Glomerular endothelial cell (primary cell): Measurements from ENCODE around the gene OSGEP. TPM values are rescaled to one million over a fixed set of nuclear protein-coding genes. Genes with fewer than 3 reads are reported as not detected.

Experiments used
- DNase-seq: peaks from one replicate; pipeline ENCODE4 v3.0.0-alpha.2; 2011; ENCODE audit warnings: low read depth, low spot score; ENCODE audit errors: extremely low read depth
- total RNA-seq: library from RNA; depleted of rRNA; stranded (reverse); fragments of >200 nt; gene quantifications from 2 replicates; pipeline ENCODE4 v1.2.3, GENCODE V29; 2015

The OSGEP gene
- total RNA-seq, 1 donor from 2014 or later, result 56.8 TPM

DNA sequence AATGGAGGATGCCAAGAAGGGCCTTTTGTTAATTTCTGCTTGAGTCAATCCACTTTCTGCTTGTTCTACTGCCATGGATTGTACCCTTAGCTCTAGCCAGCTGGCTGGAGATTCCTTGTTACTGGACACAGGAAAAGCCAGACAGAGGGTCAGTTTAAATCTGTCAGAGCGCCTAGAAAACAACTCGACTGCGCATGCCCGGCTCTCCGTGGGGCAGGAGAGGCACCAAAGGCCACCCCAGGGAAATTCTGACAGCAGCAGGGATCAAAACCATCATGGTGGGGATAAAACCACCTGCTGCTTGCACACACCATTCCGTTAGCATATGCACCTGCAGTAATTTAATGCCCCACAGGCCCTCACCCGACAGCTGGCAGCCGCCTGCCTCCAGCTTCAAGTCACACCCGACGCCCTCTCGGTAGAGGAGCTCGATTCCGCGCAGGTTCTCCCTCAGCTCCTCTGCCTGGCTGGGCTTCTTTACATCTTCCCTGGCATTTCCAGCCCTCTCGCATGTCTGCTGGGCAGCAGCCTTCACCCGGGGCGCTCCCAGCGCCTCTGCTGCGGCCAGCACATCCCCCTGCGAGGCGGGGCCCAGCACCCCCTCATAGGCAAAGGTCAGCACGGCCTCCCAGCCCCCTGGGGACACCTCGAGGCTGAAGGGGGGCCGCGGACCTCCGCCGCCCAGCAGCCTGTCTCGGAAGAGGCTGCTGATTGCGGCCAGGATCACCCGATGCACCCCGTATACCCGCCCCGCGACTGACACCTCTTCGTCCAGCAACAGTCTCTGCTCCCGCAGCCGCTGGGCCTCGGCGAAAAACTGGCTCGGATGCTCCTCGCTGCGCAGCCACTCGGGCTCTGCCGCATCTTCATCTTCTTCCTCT, 19.7 kb downstream of the OSGEP start:
- no peak for DNase-seq

DNA sequence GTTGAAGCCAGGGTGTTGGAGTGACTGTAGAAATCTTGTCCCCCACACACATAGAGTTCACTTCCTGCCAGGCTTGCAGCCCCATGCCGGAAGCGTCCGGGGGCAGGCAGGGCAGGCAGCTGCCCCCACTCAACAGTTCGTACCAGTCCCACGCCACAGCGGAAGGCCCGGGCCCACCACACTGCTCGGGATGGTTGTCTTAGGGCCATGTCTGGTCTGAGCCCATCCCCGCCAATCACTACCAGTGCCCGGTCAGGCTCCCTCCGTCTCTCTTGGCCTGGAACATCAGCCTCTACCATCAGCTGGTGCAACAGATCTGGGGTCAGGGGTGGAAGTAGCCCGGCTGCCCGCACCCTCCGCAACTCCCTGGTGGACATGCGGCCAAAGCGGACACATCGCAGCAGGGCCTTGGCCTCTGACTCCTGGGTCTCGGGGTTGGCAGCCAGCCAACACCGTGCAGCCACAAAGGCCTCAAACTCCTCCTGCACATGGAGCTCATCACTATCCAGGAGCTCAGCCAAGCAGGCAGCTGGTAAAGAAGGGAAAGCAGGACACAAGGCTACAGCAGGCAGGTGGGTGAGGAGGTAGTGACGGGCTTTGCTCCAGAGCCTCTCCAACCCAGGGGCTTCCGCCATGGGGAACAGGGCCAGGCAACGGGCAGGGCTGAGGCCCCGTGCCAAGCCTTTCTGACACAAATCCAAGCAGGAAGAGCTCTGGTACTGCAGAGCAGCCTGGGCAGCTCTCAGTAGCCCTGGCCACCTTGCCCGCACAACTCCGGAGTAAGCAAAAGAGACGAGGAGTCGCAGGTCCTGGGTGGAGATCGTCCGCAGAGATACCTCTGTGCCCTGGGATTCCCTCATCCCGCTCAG, 24.6 kb downstream of the OSGEP start:
- no peak for DNase-seq

DNA sequence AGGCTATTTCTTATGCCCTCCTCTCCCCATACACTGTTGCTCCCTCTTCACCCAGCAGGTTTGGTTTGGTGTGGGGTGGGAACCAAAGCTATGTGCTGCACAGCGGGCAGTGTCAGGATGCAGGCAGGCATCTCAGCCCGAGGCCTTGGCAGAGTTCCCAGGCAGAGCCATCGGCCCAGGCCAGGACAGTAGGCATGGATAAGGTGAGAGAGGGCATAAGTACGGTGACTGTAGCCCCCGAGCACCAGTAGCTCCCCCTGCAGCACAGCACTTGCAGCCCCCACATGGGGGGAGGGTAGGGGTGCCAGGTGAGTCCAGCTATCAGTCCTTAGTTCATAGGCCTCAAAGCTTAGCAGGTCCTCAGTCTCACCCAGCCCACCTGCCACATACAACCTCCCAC, 25.8 kb downstream of the OSGEP start:
- DNase-seq, result no peak

DNA sequence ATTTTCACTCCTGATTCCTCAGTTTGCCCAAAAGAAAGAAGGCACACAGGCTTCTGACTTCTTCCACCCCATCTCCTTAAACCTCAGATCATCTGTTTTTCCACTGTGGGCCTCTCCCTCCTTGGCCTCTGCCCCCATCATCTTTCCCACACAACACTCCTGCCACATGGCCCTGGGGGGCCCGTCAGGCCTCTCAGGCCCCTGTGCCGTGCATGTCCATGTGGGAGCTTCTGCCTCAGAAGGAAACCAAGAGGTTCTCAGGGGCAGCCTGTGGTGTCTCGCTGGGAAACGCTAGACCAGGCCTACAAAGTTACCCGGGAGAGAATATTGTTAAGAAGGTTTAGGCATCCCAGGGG, 26.6 kb downstream of the OSGEP start:
- DNase-seq, result no peak

DNA sequence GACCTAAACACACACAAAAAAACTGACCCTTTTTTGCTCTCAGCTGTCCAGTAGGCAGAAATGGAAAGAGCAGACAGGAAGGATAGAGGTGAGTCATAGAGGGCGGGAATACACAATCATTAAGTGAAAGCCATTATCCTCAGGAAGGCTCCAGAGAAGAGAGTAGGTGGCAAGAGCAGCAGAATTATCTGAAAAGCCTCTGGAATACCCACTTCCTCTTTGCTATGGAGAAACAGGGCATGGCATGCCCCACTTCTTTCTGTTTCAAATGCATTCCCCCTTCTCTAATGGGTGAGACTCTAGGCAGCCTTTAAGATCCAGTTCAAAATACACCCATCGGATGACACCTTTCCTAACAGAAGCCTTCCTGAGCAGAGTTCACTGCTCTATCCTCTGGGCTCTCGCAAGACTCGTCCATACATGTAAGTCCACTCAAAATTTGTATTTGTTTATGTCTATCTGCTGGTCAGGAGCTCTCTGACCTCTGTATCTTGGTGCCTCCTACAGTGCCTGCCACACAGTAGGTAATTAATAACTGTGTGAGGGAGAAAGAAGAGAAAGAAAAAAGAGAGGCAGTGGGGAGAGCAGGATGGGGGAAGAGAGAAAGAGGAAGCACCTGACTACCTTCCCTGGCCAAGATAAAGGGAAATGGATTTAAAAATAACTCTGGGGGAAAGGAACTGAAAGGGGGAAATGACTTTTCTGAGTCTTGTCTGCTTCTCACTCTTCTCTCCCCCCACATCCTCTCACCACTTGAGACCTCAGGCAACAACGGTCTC, 27.2 kb downstream of the OSGEP start:
- DNase-seq, result no peak

DNA sequence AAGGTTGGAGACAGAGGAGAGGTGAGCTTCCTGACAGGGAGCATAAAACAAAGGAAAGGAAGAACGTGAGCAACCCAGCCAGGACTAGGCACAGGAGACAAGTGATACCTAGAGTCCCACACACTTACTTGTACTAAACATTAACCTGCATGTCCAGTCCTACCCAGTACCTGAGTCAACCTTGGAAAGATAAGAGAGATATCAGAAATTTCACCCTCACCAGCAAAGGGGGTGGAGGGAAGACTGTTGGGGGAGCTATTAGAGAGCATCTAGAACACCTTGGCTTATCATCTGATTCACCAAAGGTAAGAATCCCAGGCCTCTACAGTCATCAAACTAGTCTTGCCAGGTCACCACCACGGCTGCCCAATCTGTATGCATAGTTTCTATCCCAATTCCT, 29.8 kb downstream of the OSGEP start:
- DNase-seq, result no peak

DNA sequence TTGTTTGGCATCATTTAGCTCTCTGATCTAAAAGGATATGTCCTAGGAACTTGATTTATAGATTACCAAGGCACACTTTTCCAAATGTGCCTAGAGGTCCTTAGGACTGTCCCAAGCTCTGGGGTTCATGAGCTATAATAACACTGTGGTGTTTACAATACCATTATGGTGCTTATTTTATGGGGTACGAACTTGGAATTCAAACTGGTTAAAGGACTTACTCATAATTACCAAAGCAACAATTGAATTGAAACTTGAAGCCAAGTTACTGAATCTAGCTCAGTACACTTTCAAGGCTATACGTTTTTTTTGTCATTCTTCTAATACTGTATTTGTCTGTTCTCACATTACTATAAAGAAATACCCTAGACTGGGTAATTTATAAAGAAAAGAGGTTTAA, 31.7 kb downstream of the OSGEP start:
- no peak for DNase-seq

DNA sequence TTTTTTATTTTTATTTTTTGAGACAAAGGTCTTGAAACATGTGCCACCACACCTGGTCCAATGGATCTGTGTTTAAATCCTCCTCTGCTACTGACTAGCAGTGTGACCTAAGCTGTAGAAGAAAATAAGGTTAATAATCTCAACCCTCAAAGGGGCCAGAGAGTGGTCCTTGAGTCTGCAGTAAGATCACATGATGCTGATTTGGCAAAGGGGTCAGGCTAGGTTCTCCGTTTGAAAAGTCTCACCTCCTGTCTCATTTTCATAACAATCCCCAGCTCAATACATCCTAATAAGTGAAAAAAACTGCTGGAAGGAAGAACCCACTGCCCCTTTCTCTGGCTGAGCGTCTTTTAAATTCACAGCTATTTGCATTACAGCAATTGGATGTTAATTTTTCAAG, 33.3 kb downstream of the OSGEP start:
- DNase-seq, result no peak

DNA sequence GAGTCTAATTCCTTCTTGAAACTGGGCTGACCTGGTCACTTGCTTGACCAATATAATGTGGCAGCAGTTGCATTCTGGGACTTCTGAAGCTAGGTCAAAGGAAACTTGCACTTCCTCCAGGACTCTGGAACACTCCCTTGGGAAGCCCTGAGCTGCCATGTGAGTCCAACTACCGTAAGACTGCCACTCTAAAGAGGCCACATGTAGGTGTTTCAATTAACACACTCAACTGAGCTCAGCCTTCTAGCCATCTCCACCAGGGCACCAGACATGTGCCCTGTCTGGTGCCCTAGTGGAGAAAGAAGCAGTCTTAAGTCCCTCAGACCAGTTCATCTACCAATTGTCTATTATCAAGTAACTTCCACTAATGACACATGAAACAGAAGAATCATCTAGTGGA, 35.2 kb downstream of the OSGEP start:
- no peak for DNase-seq

DNA sequence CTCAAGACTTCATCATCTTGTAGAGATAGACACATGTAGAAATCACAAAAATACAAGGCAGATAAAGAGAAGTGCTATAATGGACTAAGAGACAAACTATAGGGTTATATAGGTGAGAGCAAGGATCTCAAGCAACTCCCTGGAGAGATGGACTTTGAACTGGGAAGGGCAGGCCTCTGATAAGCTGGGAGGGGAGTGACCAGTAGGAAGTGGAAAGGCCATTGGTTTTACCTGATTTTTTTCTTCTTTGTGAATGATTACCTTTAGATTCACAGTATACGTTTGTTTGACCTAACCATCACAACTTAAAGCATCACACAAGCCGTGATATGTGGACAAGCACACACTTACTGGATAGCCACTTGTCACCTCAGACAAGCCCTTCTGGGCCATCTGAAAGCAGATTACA, 36.1 kb downstream of the OSGEP start:
- no peak for DNase-seq

DNA sequence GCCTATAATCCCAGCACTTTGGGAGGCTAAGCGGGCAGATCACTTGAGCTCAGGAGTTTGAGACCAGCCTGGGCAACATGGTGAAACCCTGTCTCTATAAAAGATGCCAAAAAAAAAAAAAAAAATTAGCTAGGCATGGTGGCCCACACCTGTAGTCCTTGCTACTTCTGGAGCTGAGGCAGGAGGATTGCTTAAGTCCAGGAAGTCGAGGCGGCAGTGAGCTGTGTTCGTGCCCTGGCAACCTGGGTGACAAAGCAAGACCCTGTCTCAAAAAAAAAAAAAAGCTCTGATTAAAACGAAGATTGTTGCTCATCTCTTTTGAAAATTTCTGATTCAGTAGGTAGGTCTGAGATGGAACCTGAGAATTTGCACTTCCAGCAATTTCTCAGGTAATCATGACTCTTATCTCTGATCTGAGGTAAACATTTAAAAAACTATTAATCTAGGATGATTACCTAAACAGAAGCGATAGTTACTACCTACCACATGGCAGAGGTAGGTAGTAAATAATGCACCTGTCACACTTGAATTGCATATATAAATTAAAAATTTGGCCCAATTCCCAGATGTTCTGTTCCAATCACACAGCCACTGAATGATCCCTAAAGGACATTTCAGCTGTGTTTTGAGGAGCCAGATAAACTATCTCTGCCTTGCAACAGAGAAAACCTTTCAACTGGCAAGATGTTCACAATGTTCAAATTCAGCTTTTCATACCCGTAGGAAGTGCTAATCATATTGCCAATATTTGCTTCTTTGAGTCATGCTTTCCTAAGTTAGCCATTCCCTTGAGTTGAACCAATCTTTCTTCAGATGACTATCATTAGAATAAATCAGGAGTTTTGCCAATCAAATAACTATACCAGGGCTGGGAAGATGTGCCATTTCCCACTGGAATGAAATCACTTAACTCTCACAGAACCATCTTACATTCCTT, 37.1 kb downstream of the OSGEP start:
- no peak for DNase-seq

DNA sequence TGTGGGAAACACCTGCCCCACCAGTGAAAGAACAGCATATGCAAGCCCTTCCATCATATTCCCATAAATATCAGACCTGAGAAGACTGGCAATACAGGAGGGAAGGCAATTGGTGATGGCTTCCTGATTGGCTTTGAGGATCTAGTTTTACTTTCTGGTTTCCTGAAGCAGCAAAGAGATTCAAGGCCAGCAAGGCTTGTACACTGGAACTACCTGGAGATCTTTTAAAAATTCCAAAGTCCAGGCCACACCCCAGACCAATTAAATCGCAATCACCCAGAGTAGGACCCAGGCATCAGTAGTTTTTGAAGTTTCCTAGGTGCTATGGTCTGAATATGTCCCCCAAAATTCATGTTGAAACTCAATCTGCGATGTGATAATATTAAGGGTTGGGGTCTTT, 38.4 kb downstream of the OSGEP start:
- no peak for DNase-seq

DNA sequence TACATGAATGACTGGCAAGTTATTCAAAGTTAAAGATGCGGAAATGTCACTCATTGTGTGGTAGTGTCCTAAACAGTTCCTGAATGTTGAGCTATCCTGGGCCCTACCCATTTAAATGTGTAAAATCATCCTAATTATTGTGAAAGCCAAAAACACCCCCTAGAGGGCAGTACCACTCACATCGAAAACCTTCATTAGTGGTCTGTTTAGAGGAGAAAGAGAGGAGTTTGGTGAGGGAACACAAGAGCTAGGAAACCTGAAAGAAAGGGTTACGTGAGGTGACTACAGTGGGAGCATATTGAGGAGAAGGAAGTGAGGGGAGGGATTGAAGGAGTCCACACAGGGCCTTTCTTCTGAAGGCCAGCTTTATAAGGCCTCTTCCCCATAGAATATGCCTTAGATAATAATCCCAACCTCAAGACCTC, 38.8 kb downstream of the OSGEP start:
- DNase-seq, result no peak

DNA sequence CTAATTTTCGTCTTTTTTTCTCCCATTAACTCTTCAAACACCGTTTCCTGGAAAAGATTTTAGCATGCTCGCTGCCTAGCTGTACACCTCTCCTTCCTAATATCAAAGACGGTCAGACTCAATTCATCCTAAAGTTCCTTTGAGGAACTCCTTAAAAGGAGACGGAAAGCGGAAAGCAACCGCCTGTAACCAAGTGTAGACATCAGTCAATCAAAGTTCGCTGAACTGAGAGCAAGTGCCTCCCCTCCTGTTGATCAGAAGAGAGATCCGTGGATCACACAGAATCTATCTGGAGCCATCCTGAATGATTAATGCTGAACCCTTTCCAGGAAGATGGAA, 40.9 kb downstream of the OSGEP start:
- no peak for DNase-seq

DNA sequence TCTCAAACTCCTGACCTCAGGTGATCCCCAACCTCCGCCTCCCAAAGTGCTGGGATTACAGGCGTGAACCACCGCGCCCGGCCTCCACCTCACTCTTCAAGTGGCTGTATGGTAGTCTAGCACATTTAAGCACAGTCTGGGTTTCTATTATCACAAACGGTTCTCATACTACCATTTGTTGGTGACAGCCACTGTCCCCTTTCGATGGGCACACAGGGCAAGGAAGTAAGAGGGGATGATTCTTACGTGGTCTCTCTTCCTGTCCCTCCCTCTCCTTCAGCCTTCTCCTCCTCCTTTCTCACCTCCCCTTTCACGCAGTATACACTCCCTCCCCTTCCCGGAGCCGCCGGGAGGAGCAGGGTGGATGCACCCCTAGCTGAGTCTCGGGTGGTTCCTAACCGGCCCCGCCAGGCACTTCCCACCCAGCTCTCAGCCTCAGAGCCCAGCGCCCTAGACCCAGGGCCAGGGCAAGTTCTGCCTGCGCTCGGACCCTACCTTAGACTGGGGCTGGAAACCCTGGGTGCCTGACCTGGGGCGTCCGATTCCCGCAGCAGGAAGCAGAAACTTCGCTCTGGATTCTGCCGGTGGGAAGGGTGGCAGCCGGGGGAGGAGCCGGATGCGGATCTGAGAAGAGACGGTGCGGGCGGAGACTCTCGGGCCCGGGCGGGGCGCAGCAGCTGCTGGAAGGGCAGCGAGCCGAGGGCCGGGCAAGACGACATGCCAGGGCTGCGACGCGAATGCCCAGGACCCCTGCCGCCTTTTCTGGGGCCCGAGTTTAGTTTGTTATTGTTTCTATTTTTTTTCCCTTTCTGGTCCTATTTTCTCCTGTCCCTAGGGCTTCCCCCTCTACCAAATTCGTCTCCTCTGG, 41.5 kb downstream of the OSGEP start, which contains the start of gene TEP1:
Gene TEP1, minus strand, starts transcription at position 626 of the 868 bp plus-strand sequence. CDS start 5,062 bp downstream, outside the sequence.
- DNase-seq, result no peak

DNA sequence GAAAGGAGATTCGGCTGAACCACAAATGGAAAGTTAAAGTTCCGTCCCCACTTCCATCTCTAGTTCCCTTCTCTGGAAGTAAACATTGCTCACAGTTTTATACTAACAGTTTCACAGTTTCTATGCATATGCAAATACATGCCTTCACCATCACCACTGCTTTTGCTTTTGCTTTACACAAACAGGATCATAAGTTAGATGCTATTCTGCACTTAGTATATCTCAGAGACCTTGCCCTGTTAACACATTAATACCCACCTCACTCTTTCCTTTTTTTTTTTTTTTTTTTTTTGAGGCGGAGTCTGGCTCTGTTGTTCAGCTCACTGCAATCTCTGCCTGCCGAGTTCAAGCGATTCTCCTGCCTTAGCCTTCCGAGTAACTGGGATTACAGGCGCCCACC, 42.2 kb downstream of the OSGEP start:
- no peak for DNase-seq

DNA sequence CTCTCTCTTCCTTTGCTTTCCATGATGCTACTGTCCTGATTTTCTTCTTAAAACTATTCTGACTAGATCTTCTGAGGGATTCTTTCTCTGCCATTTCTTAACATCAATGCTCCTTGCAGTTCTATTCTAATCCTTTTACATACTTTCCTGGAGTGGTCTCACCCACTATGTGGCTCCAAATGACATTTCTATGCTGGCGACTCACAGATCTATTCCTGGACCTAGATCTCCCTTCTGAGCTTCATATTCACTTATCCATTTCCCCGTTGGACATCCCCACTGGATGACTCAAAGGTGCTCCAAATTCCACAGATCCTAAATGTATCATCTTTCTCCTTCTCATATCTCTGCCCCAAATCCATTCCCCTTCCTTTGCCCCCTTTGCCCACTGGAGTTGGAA, 45.4 kb downstream of the OSGEP start:
- DNase-seq, result no peak

DNA sequence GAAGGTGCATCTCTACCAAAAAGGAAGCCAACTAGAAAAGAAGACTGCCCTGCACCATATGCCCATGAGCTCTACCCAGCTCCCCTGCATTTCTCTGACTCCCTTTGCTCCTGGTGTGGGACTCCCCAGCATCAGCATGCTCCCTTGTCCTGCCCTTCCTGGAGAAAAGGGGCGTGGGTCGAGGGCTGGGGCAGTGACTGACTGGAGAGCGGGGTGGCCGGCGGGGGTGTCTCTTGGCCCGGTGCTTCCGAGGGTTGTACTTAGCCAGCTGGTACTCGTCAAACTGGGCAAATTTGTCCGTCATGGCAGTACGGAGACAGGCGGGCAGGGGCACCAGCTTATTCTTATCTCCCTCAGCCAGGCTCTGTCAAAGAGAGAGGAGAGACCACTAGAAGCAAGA, 51.1 kb downstream of the OSGEP start:
- DNase-seq, result no peak

DNA sequence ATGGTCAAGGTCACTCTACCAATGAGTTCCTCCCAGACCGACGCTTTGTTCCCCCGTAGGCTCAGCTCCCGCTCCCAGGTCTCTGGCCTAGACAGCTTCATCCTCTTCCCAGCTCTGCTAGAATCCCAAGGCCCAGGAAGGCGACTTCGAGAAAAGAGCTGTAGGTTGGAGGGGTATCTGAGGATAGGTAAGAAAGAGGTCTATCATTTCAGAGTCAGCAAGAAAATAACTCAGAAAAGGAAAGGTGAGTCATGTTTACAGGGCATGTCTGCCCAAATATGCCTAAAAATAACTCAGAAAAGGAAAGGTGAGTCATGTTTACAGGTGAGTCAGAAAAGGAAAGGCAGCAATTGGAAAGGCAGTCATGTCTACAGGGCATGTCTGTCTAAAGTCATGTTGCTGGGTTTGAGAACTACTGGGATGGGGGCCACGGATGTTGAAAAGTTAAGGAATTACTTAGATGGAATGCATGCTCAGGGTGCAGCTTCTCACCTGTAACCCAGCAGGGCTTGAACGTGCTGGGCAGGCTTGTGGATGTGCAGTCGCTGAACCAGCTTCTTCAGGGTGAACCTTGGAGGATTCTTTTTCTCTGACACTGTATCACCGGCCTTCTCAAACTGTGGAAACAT, 53.5 kb downstream of the OSGEP start:
- no peak for DNase-seq
